Measurements from ENCODE around the gene PJVK.

GRCh38 chr2:178413472-178414265 is 37.5 kb upstream of the PJVK start:
- TF ChIP-seq EGR1 (IDR thresholded peaks at IDR 0.05; ENCODE audit: borderline replicate concordance in 1 of 2, low read depth in 2 of 2, low read length in 2 of 2) (no peak), MYC (IDR thresholded peaks at IDR 0.05; ENCODE audit: insufficient read depth, insufficient read length, insufficient replicate concordance, low read length, severe bottlenecking) (no peak), PBX3 (IDR thresholded peaks at IDR 0.05; ENCODE audit: insufficient replicate concordance, low read depth, low read length) (no peak), CEBPB (IDR thresholded peaks at IDR 0.05; ENCODE audit: borderline replicate concordance in 1 of 2, low read depth in 2 of 2, low read length in 2 of 2) (no peak), CTCF (IDR thresholded peaks at IDR 0.05 in 2 of 3, conservative IDR thresholded peaks at IDR 0.05 in 1 of 3; ENCODE audit: control insufficient read depth in 2 of 3, extremely low read depth in 1 of 3, insufficient read depth in 1 of 3, low read depth in 3 of 3, low read length in 3 of 3) (no peak)
